Skin of body (tissue), 2 donors: ENCODE results near the gene ITGB6. TPM values are rescaled to one million over a fixed set of nuclear protein-coding genes. Genes with fewer than 3 reads are reported as not detected.

Source experiments
- DNase-seq: peaks from one replicate; lab custom pipeline; 2025; lab: John Stamatoyannopoulos, UW
- total RNA-seq: library from RNA; depleted of rRNA; stranded (reverse); fragments of >200 nt; gene quantifications from one replicate; pipeline ENCODE4 v1.2.3, GENCODE V29; 2014

Gene ITGB6
- total RNA-seq, 1 donor from 2014 or later, result 11.6 TPM

- no peak for DNase-seq
Measured at GRCh38 chr2:160092445-160092844, 107.6 kb downstream of the ITGB6 start.

DNA sequence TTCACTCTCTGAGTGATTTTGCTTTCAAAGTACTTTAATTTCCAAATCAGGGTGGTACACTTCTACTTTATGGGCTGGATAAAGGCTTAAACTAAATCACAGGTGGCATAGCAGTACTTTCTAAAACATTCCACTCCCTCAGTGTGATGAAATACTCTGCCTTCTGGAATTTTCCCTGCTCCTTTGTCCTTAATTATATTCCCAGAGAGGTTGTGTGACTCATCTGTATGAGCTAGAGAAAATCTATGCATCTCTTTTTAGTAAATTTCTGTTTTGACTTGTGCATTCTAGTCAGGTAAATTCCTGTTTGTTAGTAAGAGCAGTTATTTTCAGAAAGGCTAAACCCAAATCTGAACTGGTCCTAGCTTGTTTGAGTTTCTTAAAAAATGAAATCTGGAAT lies 108.7 kb downstream of the ITGB6 start:
- no peak for DNase-seq

DNA sequence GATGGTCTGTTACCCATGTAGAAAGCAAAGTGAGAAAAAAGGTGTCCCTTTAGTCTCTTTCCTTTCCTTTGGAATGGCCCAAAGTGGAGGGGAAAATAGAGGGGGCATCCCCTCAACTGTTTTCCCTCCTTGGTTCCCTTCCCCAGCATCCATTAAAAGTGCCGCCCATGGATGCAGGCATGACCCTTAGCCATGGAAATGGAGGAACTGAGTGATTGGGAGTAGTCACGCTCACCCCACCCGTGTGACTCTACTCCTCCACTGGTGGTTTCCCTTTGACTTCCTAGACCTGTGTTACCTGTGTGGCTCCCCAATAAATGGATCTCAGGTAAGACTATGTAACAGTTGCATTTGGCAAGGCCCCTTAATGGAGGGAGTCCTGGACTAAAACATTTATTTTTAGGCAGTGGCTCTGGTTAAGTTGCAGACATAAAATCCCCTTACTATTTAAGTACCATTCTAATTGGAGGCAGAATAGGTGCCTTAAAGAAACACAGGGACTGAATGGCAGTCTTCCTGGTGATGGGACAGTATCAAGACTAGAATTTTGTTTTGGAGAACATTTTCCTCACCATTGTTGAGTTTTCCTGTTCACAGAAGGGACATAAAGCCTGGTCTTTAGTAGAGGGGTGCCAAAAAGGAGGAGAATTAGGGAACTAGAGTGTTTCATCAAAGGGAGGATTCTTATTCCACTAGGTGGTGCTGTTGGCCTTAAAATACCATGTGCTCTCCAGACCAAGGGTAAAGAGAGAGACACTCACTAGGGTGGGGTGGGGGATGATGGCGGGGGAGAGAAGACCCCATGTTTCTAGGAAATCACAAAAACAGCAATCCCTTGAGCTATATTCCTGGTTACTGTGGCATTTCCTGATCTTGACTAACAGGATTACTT lies 112.0 kb downstream of the ITGB6 start:
- no peak for DNase-seq

- DNase-seq, result no peak
Measured at GRCh38 chr2:160085662-160086061, 114.4 kb downstream of the ITGB6 start.

DNA sequence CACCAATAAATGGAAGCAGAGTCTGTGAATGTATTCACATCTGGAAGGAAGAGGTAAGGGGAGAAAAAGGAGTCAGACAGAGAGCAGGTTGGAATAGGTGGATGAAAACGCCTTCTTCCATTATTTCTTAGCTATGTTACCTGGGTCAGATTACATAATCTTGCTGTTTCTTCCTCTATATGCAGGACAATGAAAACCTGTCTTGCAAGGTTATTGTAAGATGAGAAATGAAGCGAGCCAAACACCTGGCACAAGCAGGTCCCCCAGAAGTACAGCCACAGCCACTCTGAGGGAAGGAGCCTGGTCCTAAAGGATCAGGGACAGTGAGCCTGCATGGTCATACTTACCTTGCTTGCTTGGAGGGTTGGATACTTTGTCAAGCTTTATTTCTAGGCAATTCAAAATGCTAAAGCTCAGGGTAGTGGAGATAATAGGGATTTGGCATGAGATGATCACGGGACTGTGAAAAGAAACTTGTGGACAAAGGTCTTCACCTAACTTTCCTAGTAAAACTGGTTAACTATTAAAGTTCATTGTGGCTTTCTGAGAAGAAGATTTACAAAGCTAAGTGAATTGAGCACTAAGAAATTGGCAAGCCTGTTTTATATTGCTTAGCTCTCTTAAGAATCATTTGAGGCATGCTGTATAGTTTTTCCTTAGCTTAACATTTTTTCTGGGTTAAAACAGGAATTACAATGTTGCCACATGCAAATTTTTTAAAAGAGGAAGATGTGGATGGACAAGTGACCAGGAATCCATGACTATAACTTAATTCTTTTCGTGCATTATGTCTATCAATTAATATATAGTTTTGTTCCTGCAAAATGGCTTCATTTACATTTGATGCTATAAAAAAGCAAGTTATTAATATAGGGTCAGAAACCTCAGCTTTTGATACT lies 121.9 kb downstream of the ITGB6 start:
- DNase-seq, result no peak

DNA sequence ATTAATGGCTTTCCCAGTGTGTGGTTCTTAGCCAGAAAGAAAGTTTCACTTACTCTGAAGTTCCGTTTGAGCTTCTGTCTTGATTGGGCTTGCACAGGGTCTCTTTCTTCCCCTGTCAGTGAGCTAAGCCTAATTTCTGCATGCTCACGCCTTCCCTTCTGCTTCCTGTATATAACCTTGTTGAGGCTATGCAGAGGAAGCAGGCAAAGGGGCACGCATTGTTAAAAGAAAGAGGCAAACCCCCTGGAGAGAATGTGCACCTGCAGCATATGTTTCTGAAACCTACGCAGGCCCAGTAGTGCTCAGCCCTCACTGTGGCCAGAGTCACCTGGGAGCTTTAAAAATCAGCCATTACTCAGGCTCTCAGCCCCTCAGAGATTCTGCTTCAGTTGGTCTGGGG lies 123.2 kb downstream of the ITGB6 start:
- DNase-seq, result no peak

- no peak for DNase-seq
Measured at GRCh38 chr2:160076241-160076640, 123.8 kb downstream of the ITGB6 start.

GRCh38 chr2:160075171-160075570 lies 124.9 kb downstream of the ITGB6 start:
- DNase-seq, result no peak

DNA sequence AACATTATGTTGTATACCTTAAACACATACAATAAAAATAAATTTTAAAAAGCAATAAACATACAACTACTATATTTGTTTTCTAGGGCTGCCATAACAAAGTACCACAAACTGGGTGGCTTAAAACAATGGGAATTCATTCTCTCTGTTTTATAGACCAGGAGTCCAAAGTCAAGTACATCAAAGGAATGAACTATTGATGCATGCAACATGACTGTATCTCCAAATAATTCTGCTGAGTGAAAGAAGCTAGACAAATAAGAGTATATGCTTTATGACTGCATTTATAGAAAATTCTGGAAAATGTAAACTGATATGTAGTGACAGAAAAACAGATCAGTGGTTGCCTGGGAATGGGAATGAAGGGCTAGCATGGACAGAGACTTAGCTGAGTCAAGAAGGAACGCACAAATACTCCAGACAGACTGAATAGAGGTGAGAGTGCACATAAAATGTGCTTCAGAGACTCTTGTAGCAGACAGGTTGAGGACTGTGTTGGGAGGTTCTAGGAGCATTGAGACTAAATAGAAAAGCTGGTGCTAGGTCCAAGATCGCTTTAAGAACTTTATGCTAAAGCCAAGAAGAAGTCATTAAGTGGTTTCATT lies 126.7 kb downstream of the ITGB6 start:
- DNase-seq, result no peak

GRCh38 chr2:160068906-160069305 lies 131.2 kb downstream of the ITGB6 start:
- no peak for DNase-seq

DNA sequence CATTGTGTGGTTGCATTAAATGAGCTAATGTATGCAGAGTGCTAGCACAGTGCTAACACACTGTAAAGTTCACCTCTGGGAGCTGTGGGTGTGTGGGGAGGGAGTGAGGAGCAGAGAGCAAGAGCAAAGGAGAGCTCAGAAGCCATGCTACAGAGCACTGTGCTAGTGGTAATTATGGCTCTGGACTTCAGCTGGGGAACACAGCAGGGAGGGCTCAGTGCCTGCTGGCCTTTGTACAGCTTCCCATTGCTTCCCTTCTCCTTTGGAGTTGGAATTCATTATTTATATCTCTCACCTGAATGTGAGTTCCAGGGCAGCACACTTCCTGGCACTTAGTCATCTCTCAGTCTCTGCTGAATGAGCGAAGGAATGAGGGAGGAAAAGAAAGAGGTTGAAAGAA lies 135.2 kb downstream of the ITGB6 start:
- no peak for DNase-seq

- DNase-seq, result no peak
Measured at GRCh38 chr2:160063879-160064612, 136.0 kb downstream of the ITGB6 start.

DNA sequence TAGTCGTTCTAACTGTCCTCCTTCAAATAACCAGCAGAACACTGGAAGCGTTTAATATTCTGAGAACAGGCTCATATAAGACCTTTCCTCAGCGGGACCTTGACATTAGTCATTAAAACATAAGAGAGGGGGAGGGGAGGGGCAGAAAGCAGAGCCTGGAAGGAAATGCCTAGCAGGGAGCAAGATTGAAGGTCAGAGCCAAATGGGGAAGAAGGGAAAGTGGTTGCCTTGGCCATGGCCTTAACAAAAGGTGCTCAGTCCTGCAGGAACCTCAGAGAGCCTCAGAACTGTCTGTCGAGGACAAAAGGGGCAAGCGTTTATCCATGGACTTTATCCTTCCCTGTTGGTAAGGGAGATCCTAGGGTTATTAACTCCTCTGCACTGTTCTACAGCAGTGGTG lies 136.8 kb downstream of the ITGB6 start:
- no peak for DNase-seq

DNA sequence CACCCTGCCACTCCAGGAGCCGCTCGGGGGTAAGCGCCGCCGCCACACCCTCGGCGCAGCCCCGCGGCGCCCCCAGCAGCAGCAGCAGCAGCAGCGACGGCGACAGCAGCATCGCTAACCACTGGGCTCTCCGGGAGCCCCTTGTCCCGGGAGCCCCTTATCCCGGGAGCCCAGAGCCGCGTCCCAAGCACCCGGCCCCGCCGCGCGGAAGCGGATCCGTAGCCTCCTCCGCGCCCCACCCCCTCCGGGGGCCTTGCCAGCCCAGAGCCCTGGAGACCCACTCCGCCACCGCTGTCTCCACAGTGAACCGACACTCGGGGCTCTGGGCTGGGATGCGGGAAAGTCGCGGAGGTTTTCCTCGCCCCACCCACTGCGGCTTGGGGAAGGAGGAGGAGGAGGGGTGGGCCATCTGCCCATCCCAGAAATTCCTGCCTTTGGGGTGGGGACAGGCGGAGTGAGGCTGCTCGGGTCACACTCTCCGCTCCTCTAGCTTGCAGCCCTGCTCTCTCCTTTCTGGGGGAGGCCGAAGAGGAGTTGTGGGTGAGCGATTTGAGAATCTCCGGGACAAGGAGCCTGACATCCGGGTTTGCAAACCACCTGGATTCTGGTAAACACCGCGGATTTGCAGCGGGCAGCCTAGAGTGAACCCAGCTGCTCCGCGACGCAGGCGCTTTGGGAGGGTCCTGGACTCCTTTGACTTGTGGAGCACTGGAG lies 137.6 kb downstream of the ITGB6 start, which contains the start of gene PLA2R1:
PLA2R1 (minus strand) TSS at position 324 of the 714 bp plus-strand sequence; CDS start at position 112, 212 bp downstream.
- DNase-seq, result peak; percentile 4

DNA sequence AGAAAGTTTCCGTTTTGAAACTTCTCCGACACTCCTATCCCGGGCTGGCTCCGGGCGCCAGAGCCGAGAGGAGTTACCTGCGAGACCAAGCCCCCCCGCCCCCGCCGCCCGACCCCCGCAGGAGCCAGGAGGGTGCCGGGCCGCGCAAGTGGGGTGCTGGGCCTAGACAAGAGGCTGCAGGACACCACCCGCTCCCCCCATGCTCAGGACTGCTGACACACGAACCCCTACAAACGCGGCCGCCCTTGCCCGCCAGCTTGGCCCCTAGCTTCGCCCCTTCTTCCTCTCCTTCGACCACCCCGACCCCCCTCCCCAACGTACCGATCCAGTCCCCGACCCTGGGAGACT lies 138.2 kb downstream of the ITGB6 start:
- no peak for DNase-seq

DNA sequence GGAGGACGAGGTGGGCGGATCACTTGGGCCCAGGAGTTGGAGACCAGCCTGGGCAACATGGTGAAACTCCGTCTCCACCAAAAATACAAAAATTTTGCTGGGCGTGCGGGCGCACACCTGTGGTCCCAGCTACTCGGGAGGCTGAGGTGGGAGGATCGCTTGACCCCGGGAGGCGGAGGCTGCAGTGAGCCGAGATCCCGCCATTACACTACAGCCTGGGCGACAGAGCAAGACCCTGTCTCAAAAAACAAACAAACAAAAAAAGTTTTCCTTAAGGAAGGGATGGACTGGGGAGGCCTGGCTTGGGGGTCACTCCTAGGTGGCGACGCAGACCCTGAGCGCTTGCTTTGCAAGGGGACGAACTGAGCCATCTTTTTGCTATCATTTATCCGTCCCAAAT lies 138.5 kb downstream of the ITGB6 start:
- no peak for DNase-seq

- DNase-seq, result no peak
Measured at GRCh38 chr2:160060297-160060696, 139.8 kb downstream of the ITGB6 start.

GRCh38 chr2:160057356-160057755 lies 142.7 kb downstream of the ITGB6 start:
- no peak for DNase-seq

- no peak for DNase-seq
Measured at GRCh38 chr2:160055726-160056108, 144.4 kb downstream of the ITGB6 start.

- DNase-seq, result peak; percentile 89
Measured at GRCh38 chr2:160054984-160055725, 144.9 kb downstream of the ITGB6 start.
